Stimulated activated CD8-positive, alpha-beta memory T cell treated with anti-CD3 and anti-CD28 coated beads, Interleukin-4, amount 100 ng/mL, for 4 hours (primary cell): ENCODE data around the gene ZNF514.
"Not testable (repeated sequence)": the region's sequence is repeated elsewhere in the genome, so short reads cannot be mapped to it uniquely, and the experiment has no call there.

Source experiments
- DNase-seq, 2 donors: peaks; one replicate each; pipeline ENCODE4 v3.0.0-alpha.2; 2020; ENCODE audit warnings: low read depth in 2 of 2, low spot score in 1 of 2

Gene ZNF514

DNA sequence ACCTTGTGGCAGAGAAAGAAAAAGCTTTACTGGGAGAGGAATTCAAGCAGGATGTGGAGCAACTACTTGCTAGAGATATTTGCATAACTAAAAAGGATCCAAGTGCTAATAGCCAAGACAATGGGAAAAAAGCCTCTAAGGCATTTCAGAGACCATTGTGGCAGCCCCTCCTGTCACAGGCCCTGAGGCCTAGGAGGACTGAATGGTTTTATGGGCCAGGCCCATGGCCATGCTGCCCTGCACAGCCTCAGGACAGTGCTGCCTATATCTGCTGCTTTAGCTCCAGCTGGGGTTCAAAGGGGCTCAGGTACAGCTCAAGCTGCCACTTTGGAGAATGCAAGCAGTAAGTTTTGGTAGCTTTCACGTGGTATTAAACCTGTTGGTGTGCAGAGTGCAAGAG, 20.9 kb downstream of the ZNF514 start:
- no peak for DNase-seq

DNA sequence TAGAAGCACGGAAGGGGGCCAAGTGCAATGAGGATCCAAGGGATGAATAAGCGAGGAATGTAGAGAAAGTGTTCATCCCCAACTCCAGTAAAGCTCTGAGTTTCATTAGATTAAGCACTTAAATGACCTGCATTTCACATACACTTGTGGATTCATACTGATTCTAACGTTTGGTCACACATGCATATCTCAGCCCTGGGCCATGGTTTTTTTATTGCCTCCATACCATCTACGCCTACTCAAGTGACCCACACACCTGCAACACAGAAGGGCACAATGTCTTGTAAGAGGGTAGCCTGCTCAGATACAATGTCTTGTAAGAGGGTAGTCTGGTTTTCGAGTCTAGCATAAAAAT, 37.5 kb downstream of the ZNF514 start:
- no peak for DNase-seq

GRCh38 chr2:95121407-95122196, 38.0 kb downstream of the ZNF514 start, which contains the start of gene MRPS5:
Gene MRPS5 (minus strand): TSS chr2:95121808. CDS start chr2:95121791, 17 bp downstream.
- peak; percentile 69 to 72 for DNase-seq

DNA sequence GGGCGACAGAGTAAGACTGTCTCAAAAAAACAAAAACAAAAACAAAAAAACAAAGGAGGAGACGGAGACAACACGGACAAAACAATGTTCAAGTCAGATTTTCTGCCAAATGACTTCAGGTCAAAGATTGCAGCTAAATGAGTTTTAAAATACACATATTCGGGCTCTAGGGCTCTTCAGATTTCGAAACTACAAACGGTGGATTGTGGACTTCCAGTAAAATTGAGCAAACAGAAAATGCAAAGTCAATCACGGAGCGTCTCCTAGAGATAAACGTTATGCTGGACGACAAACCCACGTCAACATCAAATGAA, 38.6 kb downstream of the ZNF514 start:
- no peak for DNase-seq

GRCh38 chr2:95115418-95115817, 44.2 kb downstream of the ZNF514 start:
- peak; percentile 39 to 49 for DNase-seq

- DNase-seq = no peak
Observed at GRCh38 chr2:95113464-95113863, 46.2 kb downstream of the ZNF514 start.

- no peak for DNase-seq
Observed at GRCh38 chr2:95110395-95110794, 49.3 kb downstream of the ZNF514 start.

DNA sequence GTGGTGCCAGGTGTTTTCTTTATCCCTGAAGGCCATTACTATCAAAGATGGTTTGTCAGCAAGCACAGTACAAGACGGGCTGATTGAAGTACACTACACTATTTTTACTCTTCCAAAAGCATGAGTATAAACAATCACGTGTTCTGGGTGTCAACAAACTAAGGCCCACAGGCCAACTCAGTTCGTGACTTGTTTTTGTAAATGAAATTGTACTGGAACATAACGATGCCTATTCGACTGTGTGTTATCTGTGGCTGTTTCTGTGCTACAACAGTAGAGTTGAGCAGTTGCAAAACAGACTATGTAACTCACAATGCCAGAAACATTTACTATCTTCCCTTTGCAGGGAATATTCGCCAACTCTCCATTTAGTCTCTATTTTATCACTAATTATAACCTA, 50.4 kb downstream of the ZNF514 start:
- no peak for DNase-seq

- DNase-seq = no peak
Observed at GRCh38 chr2:95106081-95106480, 53.6 kb downstream of the ZNF514 start.

DNA sequence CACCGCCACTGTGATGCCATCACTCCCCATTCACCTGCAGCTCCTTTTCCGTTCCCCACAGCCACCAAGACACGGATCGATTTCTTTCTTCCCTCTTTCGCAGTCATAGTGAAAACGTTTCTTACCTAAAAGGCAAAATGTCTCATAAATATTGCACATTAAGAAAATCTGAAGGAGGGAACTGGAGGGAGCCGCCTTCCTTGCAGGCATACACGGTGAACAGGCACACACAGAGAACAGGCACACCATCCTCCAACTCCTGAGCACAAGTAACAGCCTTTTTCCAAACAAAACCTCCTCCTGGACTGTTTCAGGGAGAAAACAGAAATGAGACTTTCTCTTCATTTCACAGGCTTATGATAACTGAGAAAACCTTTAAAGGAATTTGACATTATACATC, 55.0 kb downstream of the ZNF514 start:
- DNase-seq = no peak

GRCh38 chr2:95099910-95100309, 59.7 kb downstream of the ZNF514 start:
- DNase-seq = no peak

DNA sequence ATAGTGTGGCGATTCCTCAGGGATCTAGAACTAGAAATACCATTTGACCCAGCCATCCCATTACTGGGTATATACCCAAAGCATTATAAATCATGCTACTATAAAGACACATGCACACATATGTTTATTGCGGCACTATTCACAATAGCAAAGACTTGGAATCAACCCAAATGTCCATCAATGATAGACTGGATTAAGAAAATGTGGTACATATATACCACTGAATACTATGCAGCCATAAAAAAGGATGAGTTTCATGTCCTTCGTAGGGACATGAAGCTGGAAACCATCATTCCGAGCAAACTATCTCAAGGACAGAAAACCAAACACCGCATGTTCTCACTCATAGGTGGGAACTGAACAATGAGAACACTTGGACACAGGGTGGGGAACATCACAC, 61.4 kb downstream of the ZNF514 start:
- DNase-seq = not testable (repeated sequence)
